ENCODE results near the gene SNAPC3. TPM values are rescaled to one million over a fixed set of nuclear protein-coding genes. Genes with fewer than 3 reads are reported as not detected.
A peak's percentile ranks its signal among the peaks of the same experiment; 100 is the strongest.

SNAPC3 gene
- total RNA-seq, 1 donor, result 43.3 TPM

DNA sequence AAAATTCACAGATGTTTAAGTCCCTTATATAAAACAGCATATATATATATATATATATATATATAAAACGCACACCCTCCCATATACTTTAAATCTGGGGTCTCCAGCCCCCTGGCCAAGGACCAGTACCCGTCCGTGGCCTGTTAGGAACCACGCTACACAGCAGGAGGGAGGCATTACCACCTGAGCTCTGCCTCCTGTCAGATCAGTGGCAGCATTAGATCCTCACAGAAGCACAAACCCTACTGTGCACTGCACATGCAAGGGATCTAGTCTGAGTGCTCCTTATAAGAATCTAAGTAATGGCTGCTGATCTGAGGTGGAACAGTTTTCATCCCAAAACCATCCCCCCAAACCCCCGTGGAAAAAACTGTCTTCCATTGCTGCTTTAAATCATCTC, 79.1 kb downstream of the SNAPC3 start:
- no peak overlapping the region for H3K4me3 ChIP-seq (ENCODE audit: low read depth, low read length)
- TF ChIP-seq, protein P1, sequence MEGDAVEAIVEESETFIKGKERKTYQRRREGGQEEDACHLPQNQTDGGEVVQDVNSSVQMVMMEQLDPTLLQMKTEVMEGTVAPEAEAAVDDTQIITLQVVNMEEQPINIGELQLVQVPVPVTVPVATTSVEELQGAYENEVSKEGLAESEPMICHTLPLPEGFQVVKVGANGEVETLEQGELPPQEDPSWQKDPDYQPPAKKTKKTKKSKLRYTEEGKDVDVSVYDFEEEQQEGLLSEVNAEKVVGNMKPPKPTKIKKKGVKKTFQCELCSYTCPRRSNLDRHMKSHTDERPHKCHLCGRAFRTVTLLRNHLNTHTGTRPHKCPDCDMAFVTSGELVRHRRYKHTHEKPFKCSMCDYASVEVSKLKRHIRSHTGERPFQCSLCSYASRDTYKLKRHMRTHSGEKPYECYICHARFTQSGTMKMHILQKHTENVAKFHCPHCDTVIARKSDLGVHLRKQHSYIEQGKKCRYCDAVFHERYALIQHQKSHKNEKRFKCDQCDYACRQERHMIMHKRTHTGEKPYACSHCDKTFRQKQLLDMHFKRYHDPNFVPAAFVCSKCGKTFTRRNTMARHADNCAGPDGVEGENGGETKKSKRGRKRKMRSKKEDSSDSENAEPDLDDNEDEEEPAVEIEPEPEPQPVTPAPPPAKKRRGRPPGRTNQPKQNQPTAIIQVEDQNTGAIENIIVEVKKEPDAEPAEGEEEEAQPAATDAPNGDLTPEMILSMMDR (IDR thresholded peaks at IDR 0.05; ENCODE audit: insufficient read depth, low read length), result no peak
- no peak for DNase-seq (ENCODE audit: low read depth)

DNA sequence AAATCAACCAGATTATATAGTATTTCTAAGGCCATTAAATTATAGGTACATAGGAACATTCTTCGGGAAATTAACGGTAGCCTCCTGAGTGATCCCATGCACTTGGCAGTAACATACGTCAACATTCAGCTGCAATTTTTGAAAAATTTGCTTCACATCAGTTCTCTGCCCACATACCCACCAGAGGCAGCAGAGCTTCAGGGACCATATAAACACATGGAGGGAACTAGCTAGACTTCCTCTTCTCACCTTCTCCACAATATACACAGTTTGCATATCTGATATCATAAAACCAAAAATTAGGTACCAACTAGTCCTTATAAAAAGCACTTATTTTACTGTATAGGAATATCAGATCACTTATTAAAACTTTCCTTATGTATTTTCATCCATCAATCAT, 83.2 kb downstream of the SNAPC3 start:
- no peak for DNase-seq (ENCODE audit: low read depth)
- TF ChIP-seq, protein P1 (IDR thresholded peaks at IDR 0.05; ENCODE audit: insufficient read depth, low read length), result no peak
- no peak overlapping the region for H3K4me3 ChIP-seq (ENCODE audit: low read depth, low read length)

DNA sequence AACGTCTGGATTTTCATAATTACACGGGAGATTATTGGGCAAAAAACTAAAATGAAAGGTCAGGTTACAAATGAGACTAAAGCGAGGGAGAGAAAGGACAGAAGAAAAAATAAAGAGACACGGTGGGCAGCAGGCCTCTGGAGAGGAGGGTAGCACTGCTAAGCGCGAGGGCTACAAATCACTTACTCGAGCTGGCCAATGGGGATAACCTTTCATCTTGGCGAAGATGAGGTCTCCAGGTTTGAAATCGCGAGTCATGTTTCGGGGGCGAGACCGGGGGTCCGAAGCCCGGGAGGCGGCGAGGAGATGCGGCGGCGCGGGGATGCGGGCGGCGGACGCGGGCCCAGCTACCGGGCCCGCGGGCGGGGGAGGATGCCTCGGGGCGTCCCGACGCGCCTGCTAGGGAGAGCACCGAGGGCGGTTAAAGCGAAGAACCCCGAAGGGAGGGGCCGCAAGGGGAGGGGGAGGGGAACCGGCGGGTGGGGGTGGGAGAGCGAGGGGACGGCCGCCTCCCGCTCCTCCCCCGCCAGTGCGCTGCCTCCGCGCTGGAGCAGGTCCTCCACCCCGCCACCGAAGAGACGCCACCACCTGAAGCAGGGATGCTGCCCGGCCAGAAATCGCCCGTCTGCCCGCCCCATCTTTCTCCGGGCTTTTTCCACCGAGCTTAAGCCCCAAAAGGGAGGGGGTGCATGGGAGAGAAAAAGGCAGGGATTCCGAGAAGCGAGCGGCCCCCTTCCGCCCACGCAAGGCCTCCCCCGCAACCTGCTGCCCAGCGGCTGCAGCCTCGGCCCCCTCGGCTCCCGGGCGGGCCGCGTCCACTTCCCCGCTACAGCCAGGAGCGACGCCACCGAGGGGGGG, 87.5 kb downstream of the SNAPC3 start:
- no peak for DNase-seq (ENCODE audit: low read depth)
- TF ChIP-seq, protein P1 (IDR thresholded peaks at IDR 0.05; ENCODE audit: insufficient read depth, low read length), result no peak
- peak overlapping the region; percentile 90 for H3K4me3 ChIP-seq (ENCODE audit: low read depth, low read length)

DNA sequence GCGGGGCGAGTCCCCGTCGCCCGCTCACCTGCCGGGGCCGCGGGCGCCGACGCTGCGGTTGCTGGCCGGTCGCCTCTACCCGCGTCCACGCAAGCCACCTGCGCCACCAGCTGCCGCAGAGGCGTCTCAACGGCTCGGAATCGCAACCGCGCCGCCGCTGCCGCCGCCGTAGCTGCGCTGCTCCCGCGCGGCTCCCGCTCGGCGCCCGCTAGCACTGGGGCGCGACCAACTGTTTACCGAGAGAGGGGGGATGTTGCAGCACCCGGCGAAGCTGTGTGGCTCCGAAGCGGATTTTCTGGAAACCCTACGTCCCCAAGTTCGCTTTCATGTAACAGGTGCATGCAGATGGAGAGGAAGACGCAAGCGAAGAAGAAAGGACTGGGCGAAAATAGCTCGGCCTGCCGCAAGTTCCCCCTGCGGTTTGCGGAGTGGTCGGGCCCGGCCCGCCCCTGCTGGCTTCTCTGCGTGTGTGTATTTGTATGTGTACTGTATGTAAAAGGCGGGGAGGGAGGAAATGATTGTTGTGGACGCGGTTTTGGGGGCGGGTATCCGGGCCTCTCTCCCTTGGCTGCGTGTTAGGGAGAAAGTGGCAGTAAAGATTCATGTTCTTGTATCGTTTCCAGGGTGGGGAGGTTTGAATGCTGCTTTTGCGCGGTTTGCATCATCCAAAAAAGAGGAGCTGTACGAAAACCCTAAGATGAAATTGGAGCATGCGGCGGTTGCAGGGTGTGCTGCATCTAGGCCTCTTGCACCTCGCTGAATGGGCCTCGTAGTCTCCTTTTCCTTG, 88.3 kb downstream of the SNAPC3 start, which contains the start of gene PSIP1:
Gene PSIP1 (minus strand): TSS at position 182 of the 787 bp plus-strand sequence. CDS start 782 bp downstream, outside the sequence.
- H3K4me3 ChIP-seq (ENCODE audit: low read depth, low read length), result peak within 1 kb of the TSS; percentile 90
- TF ChIP-seq, protein P1 (IDR thresholded peaks at IDR 0.05; ENCODE audit: insufficient read depth, low read length), result no peak

More for the DNA sequence above, 88.3 kb downstream of the SNAPC3 start, which contains the start of gene PSIP1:
- DNase-seq (ENCODE audit: low read depth), result peak; percentile 88

Small RNA genes within 50 kb of the gene (small RNA-seq; reads per million reads assigned to genes)
- not detected for gene RNU6-319P

Other genes with a start within 250 kb of the SNAPC3 start
- 8.2 and 22.1 TPM in 2 replicates for gene TTC39B, start 115.7 kb upstream of the SNAPC3 start, total RNA-seq (ENCODE audit: low replicate concordance)
- 66.2 and 108 TPM in 2 replicates for gene PSIP1, start 88.1 kb downstream of the SNAPC3 start, total RNA-seq (ENCODE audit: low replicate concordance)
- gene CCDC171, start 130.2 kb downstream of the SNAPC3 start, total RNA-seq (ENCODE audit: low replicate concordance), result 8.1 and 13.3 TPM in 2 replicates